Heart left ventricle (tissue), 16 donors: ENCODE data around the gene GPR183. TPM values are rescaled to one million over a fixed set of nuclear protein-coding genes. Genes with fewer than 3 reads are reported as not detected.

Experiments used
- ATAC-seq, 4 donors: fragments of 200-7000 bp; cut with Tn5 transposase; one replicate each; pipeline ENCODE4 v1.9.1; 2020 to 2022; ENCODE audit warnings: moderate library complexity in 4 of 4, mild to moderate bottlenecking in 3 of 4, moderate number of reproducible peaks in 1 of 4
- DNase-seq, 5 donors: peaks; one replicate each; pipeline ENCODE4 v3.0.0-alpha.2; 2020
- H3K27ac ChIP-seq, 12 donors: fragments of 200-600 bp; sonication (generic) in 4 of 12; one replicate each; pipeline versions ENCODE4 v1.5.0 to v1.8.0; 2016 to 2022; ENCODE audit warnings: mild to moderate bottlenecking in 2 of 12
- H3K27me3 ChIP-seq, 9 donors: fragments of 200-600 bp; sonication (generic) in 2 of 9; one replicate each; pipeline versions ENCODE4 v1.5.1 to v1.8.0; 2016 to 2022; ENCODE audit warnings: mild to moderate bottlenecking in 3 of 9
- H3K36me3 ChIP-seq, 9 donors: fragments of 200-600 bp; sonication (generic) in 2 of 9; one replicate each; pipeline versions ENCODE4 v1.5.0 to v1.8.0; 2018 to 2022; ENCODE audit warnings: mild to moderate bottlenecking in 2 of 9
- H3K4me1 ChIP-seq, 12 donors: fragments of 200-600 bp; sonication (generic) in 4 of 12; one replicate each; pipeline versions ENCODE4 v1.5.0 to v1.8.0; 2016 to 2022; ENCODE audit warnings: mild to moderate bottlenecking in 3 of 12
- H3K4me3 ChIP-seq, 12 donors: fragments of 200-600 bp; sonication (generic) in 4 of 12; one replicate each; pipeline versions ENCODE4 v1.5.0 to v1.8.0; 2017 to 2022; ENCODE audit warnings: mild to moderate bottlenecking in 9 of 12, moderate library complexity in 4 of 12
- H3K9me3 ChIP-seq, 12 donors: fragments of 200-600 bp; sonication (generic) in 4 of 12; one replicate each; pipeline versions ENCODE4 v1.5.0 to v1.8.0; 2016 to 2022; ENCODE audit warnings: mild to moderate bottlenecking in 1 of 12
- CTCF ChIP-seq, 12 donors: fragments of 200-600 bp; sonication (generic) in 4 of 12; IDR thresholded peaks; one replicate each; pipeline versions ENCODE4 v1.5.0 to v1.8.0; 2018 to 2022; ENCODE audit warnings: antibody characterized with exemption in 12 of 12, mild to moderate bottlenecking in 5 of 12
- POLR2A ChIP-seq, 2 donors: fragments of 450-650 bp; IDR thresholded peaks; one replicate each; pipeline ENCODE4 v1.6.1; 2017; ENCODE audit warnings: antibody characterized with exemption in 2 of 2, mild to moderate bottlenecking in 2 of 2, moderate library complexity in 2 of 2
- WGBS, 4 donors: extraction: QIAGEN DNeasy Blood & Tissue Kit in 2 of 4; methylation state at CpG; one replicate each; pipeline versions ENCODE4 v1.1.5 to v1.1.7; 2013 to 2018; 5-methylcytosine and 5-hydroxymethylcytosine counted together
- intact Hi-C, 10 donors: fragments of 100-400 bp; cut with DNase I; formaldehyde crosslinking; loops; one replicate each; pipeline versions ENCODE4 v1.11.1 to v1.14.2; 2022
- microRNA counts, 2 donors: library from miRNA; unstranded; fragments of <30 nt; microRNA quantifications; one replicate each; lab custom pipeline; 2016
- microRNA-seq, 4 donors: library from miRNA; unstranded; fragments of <30 nt; microRNA quantifications; one replicate each; pipeline versions ENCODE4 to v1.2.0, GENCODE V29; 2017 to 2020
- polyA plus RNA-seq, 2 donors: library from polyadenylated mRNA; stranded (reverse); fragments of 200-250 nt; gene quantifications; one replicate each; pipeline ENCODE4 v1.2.3, GENCODE V29; 2013
- total RNA-seq, 9 donors: library from RNA; depleted of rRNA in 2 of 9; stranded (reverse); fragments of >200 nt in 2 of 9; fragmentation: NEBNext Ultra II Directional in 3 of 9; extraction: Animal tissue kit (Norgen Biotek cat#: 25700) in 3 of 9; gene quantifications; one replicate each; pipeline versions ENCODE4 v1.1.0 to v1.2.4, GENCODE V29; 2016 to 2023
- donor health status: ischemic (EF 13 %, LVEDD 7.1; RV severe dilation, severe dysfunction).
- donor health status: healthy with polysubstance abuse.
- donor health status: DM: no; HTN: yes; CAD: no.
- donor health status: DM: no; HTN: no; CAD: no.
- donor health status: ischemic (EF 25% LVEDD 6.9; RV normal size, moderate dysfunction).
- donor health status: ischemic (EF 25% LVEDD 5.7; RV mildly dilated, moderate dysfunction).
- donor health status: healthy.
- donor health status: DM: yes; HTN: yes; CAD: no.
- donor health status: ischemic (EF 35%, LVEDD 5.7; RV mildly dilated, moderate dysfunction).
- donor health status: nonischemic (EF 11% LVEDD 7.7; RV severe dilation, severe dysfunction).
- donor health status: DM: yes; HTN: yes; CAD: no.
- donor health status: PGD.
- donor health status: ischemic (EF 29% LVEDD 5.4; RV normal size, mild dysfunction).
- donor health status: nonischemic (EF 23%, LVEDD 6.1; RV moderate dilation, normal function).

GPR183 gene
- total and polyA plus RNA-seq, 11 donors: 0.69 to 7.6 (median 1.5) TPM

DNA sequence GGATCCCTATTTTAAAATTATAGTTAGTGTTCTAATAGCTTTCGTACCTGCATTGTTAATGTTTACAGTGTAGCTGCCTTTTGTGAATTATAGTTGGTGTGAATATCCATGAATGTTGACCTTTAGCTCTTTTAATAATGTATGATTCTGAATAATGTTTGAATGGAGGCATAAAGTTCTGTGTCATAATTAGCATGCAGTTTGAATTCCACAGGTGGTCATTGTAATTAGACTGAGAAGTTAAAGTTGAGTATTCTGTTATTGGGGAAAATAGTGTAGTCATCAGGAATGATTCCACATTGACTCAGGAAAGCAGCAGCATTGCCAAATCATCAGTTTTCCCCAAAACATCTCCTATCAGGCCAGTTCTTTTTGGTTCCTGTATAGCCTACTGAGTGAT, 61.1 kb downstream of the GPR183 start:
- peaks cover 0 to 53% (median 37%) of the 10 kb centered on the region in 9 donors for H3K36me3 ChIP-seq
- 91 to 99% (median 97%) methylated on average over 1 of the region's 1 CpG for WGBS, 4 donors
- DNase-seq: no peak
- no peaks in the 10 kb centered on the region for H3K4me1 ChIP-seq
- intact Hi-C loops: no loop called here
- ATAC-seq: no peak
- no peak overlapping the region for H3K27ac ChIP-seq
- no peaks in the 10 kb centered on the region for H3K27me3 ChIP-seq
- no peak overlapping the region for H3K4me3 ChIP-seq
- peaks cover 0 to 4% (median 0%) of the 10 kb centered on the region in 12 donors for H3K9me3 ChIP-seq
- TF ChIP-seq CTCF (IDR thresholded peaks at IDR 0.05) (no peak), POLR2A (IDR thresholded peaks at IDR 0.05) (no peak)

MicroRNAs within 50 kb of the gene (microRNA counts, 767-probe panel; counts per million panel counts)
- 0 to 71.6 counts per million in 2 donors for microRNA hsa-miR-623 (lab: Ali Mortazavi, UCI)

Small RNA genes lying within 50 kb of the gene (microRNA-seq; reads per million reads assigned to microRNA genes)
- gene MIR623: 0 reads per million in 4 donors

Other genes with a start within 250 kb of the GPR183 start
- 10 to 100 TPM; 32.6 to 55.5 (median 48.5) TPM for gene UBAC2, start 106.5 kb downstream of the GPR183 start, total RNA-seq
- 10 to 100 TPM; 38.8 to 66.9 TPM for gene UBAC2, start 106.5 kb downstream of the GPR183 start, polyA plus RNA-seq
- gene GPR18, start 49.0 kb downstream of the GPR183 start, total RNA-seq: 1 to 10 TPM in 1 of 9 donors, under 1 TPM in 1, not detected in 7; 0.34 to 1.1 TPM
- gene GPR18, start 49.0 kb downstream of the GPR183 start, polyA plus RNA-seq: under 1 TPM in 1 of 2 donors, not detected in 1; 0.04 TPM
- 10 to 100 TPM; 54.2 to 83.4 (median 68.2) TPM for gene TM9SF2, start 194.1 kb upstream of the GPR183 start, total RNA-seq
- 10 to 100 TPM; 22.4 to 84.3 TPM for gene TM9SF2, start 194.1 kb upstream of the GPR183 start, polyA plus RNA-seq